ENCODE measurements around the gene RAB6B. TPM values are rescaled to one million over a fixed set of nuclear protein-coding genes. Genes with fewer than 3 reads are reported as not detected.

Gene RAB6B
- polyA plus RNA-seq, 2 of the 4 experiments (the other 2 are of a cell fraction): 2.4 to 2.5 TPM

DNA sequence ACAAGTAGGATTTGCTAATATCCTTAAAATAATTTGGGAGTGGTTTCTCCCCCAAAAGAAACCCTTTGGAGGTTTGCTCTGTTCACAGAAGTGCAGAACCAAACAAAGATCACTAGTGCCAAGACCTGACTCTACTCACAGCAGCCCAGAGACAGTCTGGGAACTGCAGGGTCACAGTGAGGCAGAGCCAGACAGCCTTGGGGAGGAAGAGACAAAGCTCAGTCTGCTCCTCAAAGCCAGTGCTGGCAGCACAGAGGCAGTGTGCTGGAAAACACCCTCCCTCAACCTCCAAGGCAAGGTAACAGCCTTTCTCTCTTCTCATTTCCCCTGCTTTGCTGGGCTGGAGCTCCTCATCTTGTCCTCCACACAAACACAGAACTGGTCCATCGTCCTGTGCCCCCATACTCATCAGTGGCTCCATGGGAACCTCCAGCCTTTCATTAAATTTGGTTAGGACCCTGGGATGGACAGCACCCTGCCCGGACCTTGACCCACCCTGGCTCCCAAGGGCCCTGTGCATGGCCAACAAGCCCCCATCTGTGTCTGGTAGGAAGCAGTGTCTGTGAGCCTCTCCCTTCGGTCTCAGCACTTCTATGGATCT lies 12.6 kb downstream of the RAB6B start:
- WGBS (ENCODE audit: missing lambda C conversion rate): 11% methylated on average over 3 of the region's 3 CpGs

GRCh38 chr3:133881939-133882825 lies 13.5 kb downstream of the RAB6B start:
- no peak for DNase-seq (ENCODE audit: low read depth in 1 of 2, low spot score in 1 of 2)
- ATAC-seq: no peak
- ChIA-PET POLR2A (no interaction called here), CTCF (no interaction called here)
- H3K9me3 ChIP-seq: no peaks in the 10 kb centered on the region
- 40% methylated on average over 4 of the region's 5 CpGs for WGBS (ENCODE audit: missing lambda C conversion rate)
- FAIRE-seq: no peak
- H3K4me3 ChIP-seq: no peak overlapping the region
- no peaks in the 10 kb centered on the region for H3K4me1 ChIP-seq
- no peak overlapping the region for H3K27ac ChIP-seq
- H3K4me2 ChIP-seq: no peak overlapping the region
- TF ChIP-seq BCL3 (IDR thresholded peaks at IDR 0.05) (no peak), RCOR1 (IDR thresholded peaks at IDR 0.05; ENCODE audit: low read depth, low read length) (no peak), RFX5 (IDR thresholded peaks at IDR 0.05) (no peak), KDM5A (IDR thresholded peaks at IDR 0.05) (no peak), CTCF (IDR thresholded peaks at IDR 0.05) (no peak), POLR2A (IDR thresholded peaks at IDR 0.05; ENCODE audit: low read length) (no peak)
- TF ChIP-seq, protein P1, sequence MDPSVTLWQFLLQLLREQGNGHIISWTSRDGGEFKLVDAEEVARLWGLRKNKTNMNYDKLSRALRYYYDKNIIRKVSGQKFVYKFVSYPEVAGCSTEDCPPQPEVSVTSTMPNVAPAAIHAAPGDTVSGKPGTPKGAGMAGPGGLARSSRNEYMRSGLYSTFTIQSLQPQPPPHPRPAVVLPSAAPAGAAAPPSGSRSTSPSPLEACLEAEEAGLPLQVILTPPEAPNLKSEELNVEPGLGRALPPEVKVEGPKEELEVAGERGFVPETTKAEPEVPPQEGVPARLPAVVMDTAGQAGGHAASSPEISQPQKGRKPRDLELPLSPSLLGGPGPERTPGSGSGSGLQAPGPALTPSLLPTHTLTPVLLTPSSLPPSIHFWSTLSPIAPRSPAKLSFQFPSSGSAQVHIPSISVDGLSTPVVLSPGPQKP (IDR thresholded peaks at IDR 0.05; ENCODE audit: low read depth, low read length): no peak

More for the DNA sequence above, 12.6 kb downstream of the RAB6B start:
- Histone ChIP-seq H3K4me2 (no peak overlapping the region), H3K27ac (no peak overlapping the region), H3K9me3 (no peaks in the 10 kb centered on the region), H3K4me3 (no peak overlapping the region), H3K4me1 (no peaks in the 10 kb centered on the region)
- TF ChIP-seq KDM5A (IDR thresholded peaks at IDR 0.05): no peak
- no peak for TF ChIP-seq HES2 (IDR thresholded peaks at IDR 0.05)
- TF ChIP-seq HOXB5 (CRISPR knock-in tag; IDR thresholded peaks at IDR 0.05): no peak
- no peak for TF ChIP-seq TFCP2L1 (CRISPR knock-in tag; IDR thresholded peaks at IDR 0.05)
- no peak for TF ChIP-seq REST (IDR thresholded peaks at IDR 0.05)
- TF ChIP-seq MYC (IDR thresholded peaks at IDR 0.05; ENCODE audit: borderline replicate concordance, low read length): no peak
- TF ChIP-seq MAZ (IDR thresholded peaks at IDR 0.05; ENCODE audit: borderline replicate concordance, low read depth, low read length): no peak
- TF ChIP-seq JUN (IDR thresholded peaks at IDR 0.05): no peak
- no peak for TF ChIP-seq JUNB (IDR thresholded peaks at IDR 0.05)
- TF ChIP-seq CHD4 (IDR thresholded peaks at IDR 0.05; ENCODE audit: borderline replicate concordance): no peak
- TF ChIP-seq ZNF302 (CRISPR knock-in tag; IDR thresholded peaks at IDR 0.05): no peak
- no peak for TF ChIP-seq HOXB13 (CRISPR knock-in tag; IDR thresholded peaks at IDR 0.05; ENCODE audit: low read depth)
- TF ChIP-seq POLR2A (IDR thresholded peaks at IDR 0.05; ENCODE audit: low read length): no peak
- TF ChIP-seq HEYL (CRISPR knock-in tag; IDR thresholded peaks at IDR 0.05): no peak
- no peak for TF ChIP-seq SREBF2 (IDR thresholded peaks at IDR 0.05)
- TF ChIP-seq CTCF (IDR thresholded peaks at IDR 0.05): no peak
- TF ChIP-seq RARB (CRISPR knock-in tag; IDR thresholded peaks at IDR 0.05): no peak
- FAIRE-seq: no peak
- no peak for ATAC-seq
- POLR2A ChIA-PET: no interaction called here
- CTCF ChIA-PET: interaction anchor here (1.2 kb wide), 1 partner anchor 9 kb away, joined by 3 read pairs; no protein-coding TSS in a partner anchor
- no peak for DNase-seq (ENCODE audit: low read depth in 1 of 2, low spot score in 1 of 2)
